ENCODE results near the gene PPA1. TPM values are rescaled to one million over a fixed set of nuclear protein-coding genes. Genes with fewer than 3 reads are reported as not detected.
"Not testable (repeated sequence)": the region's sequence is repeated elsewhere in the genome, so short reads cannot be mapped to it uniquely, and the experiment has no call there.

The PPA1 gene
- total RNA-seq, 5 donors from 2014 or later (not counting 1 experiment from before 2014, with no cell fraction given), result 56.7 to 78.4 (median 64.4) TPM

- H3K4me3 Mint-ChIP-seq; H3K9me3 ChIP-seq; H3K4me3 ChIP-seq (ENCODE audit: control insufficient read depth in 1 of 2, extremely low read depth in 1 of 2, low read length in 1 of 2); DNase-seq; H3K9me3 Mint-ChIP-seq; H3K27ac ChIP-seq (ENCODE audit: low read length); ATAC-seq (replicated peaks in 1 of 4); H3K27me3 Mint-ChIP-seq; H3K27me3 ChIP-seq (replicated peaks in 1 of 2; ENCODE audit: control insufficient read depth in 2 of 2, extremely low read depth in 1 of 2, insufficient read depth in 2 of 2, low read length in 1 of 2): not testable (repeated sequence)
- Mint-ChIP-seq H3K27ac (peak overlapping the region in 1 of 2 donors; percentile 11), H3K4me1 (peaks cover 55 to 69% (median 56%) of the 10 kb centered on the region in 3 donors), H3K36me3 (peaks cover 58% of the 10 kb centered on the region)
- Histone ChIP-seq H3K4me1 (ENCODE audit: control insufficient read depth in 1 of 2, extremely low read depth in 1 of 2, insufficient read depth in 2 of 2, low read length in 2 of 2) (peaks cover 21 to 23% of the 10 kb centered on the region in 2 experiments), H3K36me3 (ENCODE audit: control insufficient read depth in 2 of 2, extremely low read depth in 1 of 2, insufficient read depth in 1 of 2, low read length in 1 of 2) (peaks cover 0 to 63% of the 10 kb centered on the region in 2 donors)
- 60% methylated on average over 1 of the region's 3 CpGs for WGBS (ENCODE audit: insufficient coverage)
- ChIA-PET POLR2A (interaction anchor here (0.6 kb wide), 2 partner anchors 11 to 12 kb away, joined by 3 to 15 read pairs; partner anchors contain the start of gene SAR1A (in 1 of the 2)), CTCF (interaction anchor here in 1 of 2 donors (1.1 to 4.7 kb wide), 2 partner anchors 10 to 14 kb away, joined by 6 to 30 read pairs; partner anchors contain the start of gene TYSND1)
Measured at GRCh38 chr10:70159366-70159765, 73.9 kb downstream of the PPA1 start.

GRCh38 chr10:70158113-70158512 lies 75.1 kb downstream of the PPA1 start:
- Histone ChIP-seq H3K9me3 (no peaks in the 10 kb centered on the region), H3K4me3 (ENCODE audit: control insufficient read depth in 1 of 2, extremely low read depth in 1 of 2, low read length in 1 of 2) (no peak overlapping the region), H3K4me1 (ENCODE audit: control insufficient read depth in 1 of 2, extremely low read depth in 1 of 2, insufficient read depth in 2 of 2, low read length in 2 of 2) (peaks cover 10 to 15% of the 10 kb centered on the region in 2 experiments), H3K27ac (ENCODE audit: low read length) (no peak overlapping the region), H3K27me3 (replicated peaks in 1 of 2; ENCODE audit: control insufficient read depth in 2 of 2, extremely low read depth in 1 of 2, insufficient read depth in 2 of 2, low read length in 1 of 2) (no peaks in the 10 kb centered on the region), H3K36me3 (ENCODE audit: control insufficient read depth in 2 of 2, extremely low read depth in 1 of 2, insufficient read depth in 1 of 2, low read length in 1 of 2) (peaks cover 2 to 76% of the 10 kb centered on the region in 2 donors)
- Mint-ChIP-seq H3K27me3 (no peaks in the 10 kb centered on the region), H3K9me3 (no peaks in the 10 kb centered on the region), H3K4me3 (no peak overlapping the region), H3K4me1 (peaks cover 42 to 56% (median 44%) of the 10 kb centered on the region in 3 donors), H3K36me3 (peaks cover 58% of the 10 kb centered on the region), H3K27ac (no peak overlapping the region)
- no peak for ATAC-seq (replicated peaks in 1 of 4)
- no peak for DNase-seq
- ChIA-PET CTCF (interaction anchor here in 1 of 2 donors (4.7 kb wide), 1 partner anchor 12 kb away, joined by 30 read pairs; the partner anchor contains the start of gene TYSND1), POLR2A (interaction anchor here in 1 of 2 donors (0.5 to 0.6 kb wide), 2 partner anchors 58 to 1113 kb away, joined by 3 to 7 read pairs; no protein-coding TSS in a partner anchor)
- 94% methylated on average over 2 of the region's 2 CpGs for WGBS (ENCODE audit: insufficient coverage)

GRCh38 chr10:70155255-70155838 lies 77.9 kb downstream of the PPA1 start:
- no peak for ATAC-seq (replicated peaks in 1 of 4)
- POLR2A ChIA-PET, result interaction anchor here in 1 of 2 donors (0.6 kb wide), 1 partner anchor 9 kb away, joined by 3 read pairs; the partner anchor contains the start of gene TYSND1

More at GRCh38 chr10:70155255-70155838, 77.9 kb downstream of the PPA1 start:
- Histone ChIP-seq H3K4me1 (ENCODE audit: control insufficient read depth in 1 of 2, extremely low read depth in 1 of 2, insufficient read depth in 2 of 2, low read length in 2 of 2) (no peaks in the 10 kb centered on the region), H3K4me3 (ENCODE audit: control insufficient read depth in 1 of 2, extremely low read depth in 1 of 2, low read length in 1 of 2) (no peak overlapping the region), H3K9me3 (no peaks in the 10 kb centered on the region), H3K27me3 (replicated peaks in 1 of 2; ENCODE audit: control insufficient read depth in 2 of 2, extremely low read depth in 1 of 2, insufficient read depth in 2 of 2, low read length in 1 of 2) (no peaks in the 10 kb centered on the region), H3K27ac (ENCODE audit: low read length) (no peak overlapping the region), H3K36me3 (ENCODE audit: control insufficient read depth in 2 of 2, extremely low read depth in 1 of 2, insufficient read depth in 1 of 2, low read length in 1 of 2) (peaks cover 2 to 90% of the 10 kb centered on the region in 2 donors)
- H3K4me1 Mint-ChIP-seq, result peaks cover 19 to 30% (median 22%) of the 10 kb centered on the region in 3 donors
- peak overlapping the region; percentile 27 to 59 for H3K27ac Mint-ChIP-seq
- no peak for DNase-seq
- H3K27me3 Mint-ChIP-seq, result no peaks in the 10 kb centered on the region
- no peak overlapping the region for H3K4me3 Mint-ChIP-seq
- CTCF ChIA-PET, result interaction anchor here in 1 of 2 donors (0.6 to 4.7 kb wide), 3 partner anchors 10 to 42 kb away, joined by 3 to 30 read pairs (median 3); partner anchors contain the start of gene TYSND1
- WGBS (ENCODE audit: insufficient coverage), result no CpG with 5 or more reads among the region's 3 CpGs
- H3K36me3 Mint-ChIP-seq, result peaks cover 63% of the 10 kb centered on the region
- H3K9me3 Mint-ChIP-seq, result no peaks in the 10 kb centered on the region

Other genes with a start within 250 kb of the PPA1 start
- 1 to 10 TPM; 3.1 to 4.7 (median 3.8) TPM for gene MACROH2A2, start 180.6 kb downstream of the PPA1 start, total RNA-seq
- 1 to 10 TPM; 3.2 to 5.8 (median 5.1) TPM for gene AIFM2, start 100.6 kb downstream of the PPA1 start, total RNA-seq
- gene TYSND1, start 86.7 kb downstream of the PPA1 start, total RNA-seq, result 10 to 100 TPM; 18.3 to 41.0 (median 38.7) TPM
- 100 to 1,000 TPM in 2 of 5 donors, 10 to 100 TPM in 3; 64.0 to 132 (median 82.3) TPM for gene SAR1A, start 62.9 kb downstream of the PPA1 start, total RNA-seq
- not detected for gene NPFFR1, start 50.6 kb upstream of the PPA1 start, total RNA-seq
- gene LRRC20, start 149.2 kb upstream of the PPA1 start, total RNA-seq, result 1 to 10 TPM; 2.5 to 3.9 (median 3.7) TPM
- 10 to 100 TPM; 39.9 to 47.7 (median 42.6) TPM for gene EIF4EBP2, start 170.7 kb upstream of the PPA1 start, total RNA-seq
- gene NODAL, start 208.3 kb upstream of the PPA1 start, total RNA-seq, result not detected
- under 1 TPM; 0.10 to 0.38 (median 0.13) TPM for gene PALD1, start 245.3 kb upstream of the PPA1 start, total RNA-seq

Data from T-cell (primary cell).